Activated T-cell treated with anti-CD3 and anti-CD28 coated beads for 4 hours (primary cell): Measurements from ENCODE around the gene PIM2.

Source experiments
- DNase-seq: peaks from one replicate; pipeline ENCODE4 v3.0.0-alpha.2; 2020

The PIM2 gene

DNA sequence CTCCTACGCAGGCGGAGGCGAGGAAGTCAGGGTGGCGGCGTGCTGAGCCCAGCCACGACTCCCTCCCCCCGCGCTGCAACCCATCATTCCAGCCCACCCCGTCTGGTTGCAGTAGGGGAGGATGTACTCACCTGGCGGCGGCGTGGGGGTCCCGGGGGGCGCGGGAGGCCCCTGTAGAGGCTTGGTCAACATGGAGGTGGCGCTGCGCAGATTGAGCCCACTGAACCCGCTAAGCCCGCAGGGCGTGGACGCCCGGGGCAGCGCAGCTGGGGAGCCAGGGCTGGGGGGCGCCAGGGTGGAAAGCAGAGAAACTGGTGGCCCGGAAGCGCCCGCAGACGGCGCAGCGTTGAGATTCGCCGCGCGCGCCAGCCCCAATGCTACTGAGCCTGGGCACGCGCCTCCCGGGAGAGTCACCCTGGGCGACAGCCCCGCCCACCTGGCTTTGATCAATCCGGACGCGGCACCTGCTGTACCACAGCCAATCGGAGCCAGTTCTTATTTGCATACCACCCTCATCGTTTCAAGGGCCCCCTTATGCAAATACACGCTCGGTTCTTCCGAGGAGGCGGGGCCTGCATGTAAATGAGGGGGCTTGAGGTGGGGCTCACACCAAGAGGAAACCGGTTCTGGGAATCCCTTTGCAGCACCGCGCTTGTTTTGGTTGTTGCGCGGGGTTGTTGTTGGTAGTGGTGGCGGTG is at the start of gene PIM2:
TSS of gene PIM2 (minus strand) at position 382 of the 698 bp plus-strand sequence. CDS start at position 192, 190 bp downstream.
- DNase-seq: peak; percentile 81

DNA sequence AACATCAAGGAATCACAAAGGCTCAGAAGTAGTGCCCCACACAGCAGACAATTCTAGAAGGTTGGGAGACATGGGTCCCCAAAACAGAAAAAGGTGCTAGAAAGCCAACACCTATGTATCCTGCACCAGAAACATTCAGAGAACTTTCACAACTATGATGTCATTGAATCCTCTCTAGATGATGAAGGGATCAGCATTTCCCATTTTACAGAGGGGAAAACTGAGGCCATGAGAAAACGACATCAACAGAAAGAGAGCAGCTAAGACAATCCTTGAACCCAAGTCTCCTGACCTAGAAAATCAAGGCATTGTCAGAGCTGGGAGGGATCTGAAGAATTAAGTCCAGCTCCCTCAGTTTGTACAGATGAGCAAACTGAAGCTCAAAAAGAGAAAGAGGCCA is 49.6 kb upstream of the PIM2 start:
- no peak for DNase-seq

DNA sequence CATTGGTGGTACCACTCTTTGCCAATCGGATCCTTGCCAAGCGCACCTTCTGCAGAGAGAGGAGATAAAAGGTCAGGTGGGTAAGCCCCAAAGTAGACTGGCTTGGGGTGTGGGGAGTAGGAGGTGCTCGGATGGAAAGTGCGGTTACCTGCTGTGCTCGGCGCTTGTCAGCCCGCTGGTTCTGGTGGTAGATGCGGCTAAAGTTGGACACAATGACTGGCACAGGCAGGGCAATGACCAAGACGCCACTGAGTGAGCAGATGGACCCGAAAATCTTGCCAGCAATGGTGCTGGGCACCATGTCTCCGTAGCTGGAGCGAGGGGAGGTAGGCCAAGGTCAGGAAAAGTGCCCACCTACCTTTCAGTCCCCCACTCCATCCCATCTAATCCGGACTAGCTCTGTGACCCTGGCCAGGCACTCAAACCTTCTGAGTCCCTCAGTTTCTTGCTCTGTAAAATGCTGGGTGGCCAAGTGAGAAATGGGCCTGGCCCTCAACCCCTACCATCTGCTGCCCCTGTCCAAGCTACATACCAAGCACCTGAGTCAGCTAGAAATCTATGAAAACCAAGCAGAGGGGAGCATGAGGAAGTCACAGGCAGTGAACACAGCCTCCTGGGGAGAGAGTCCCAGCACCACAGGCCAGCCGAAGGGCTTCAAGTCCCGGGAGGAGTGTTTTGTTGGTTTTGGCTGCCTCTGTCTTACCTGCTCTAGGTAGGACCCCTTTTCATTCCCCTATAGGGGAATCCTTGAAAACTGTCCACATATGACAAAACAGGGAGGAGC is 48.2 kb upstream of the PIM2 start:
- DNase-seq: no peak

DNA sequence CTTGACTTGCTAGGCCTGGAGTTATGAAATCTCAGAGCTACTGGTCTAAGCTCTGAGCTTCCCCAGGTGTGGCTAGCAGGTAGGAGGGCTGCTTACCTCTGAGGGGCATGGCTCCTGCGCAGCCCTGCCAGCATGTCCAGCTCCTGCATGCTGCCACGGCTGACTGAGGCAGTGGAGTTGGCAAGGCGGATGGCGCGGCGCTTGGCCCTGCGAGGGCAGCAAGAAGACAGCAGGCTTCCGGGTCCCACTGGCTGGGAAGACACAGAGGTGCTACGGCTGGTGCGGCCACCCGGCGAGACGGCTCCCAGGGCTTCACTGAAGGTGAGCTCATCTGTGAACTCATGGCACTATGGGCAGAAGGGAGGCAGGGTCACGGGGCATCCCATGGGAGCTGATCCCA is 47.1 kb upstream of the PIM2 start:
- DNase-seq: no peak

DNA sequence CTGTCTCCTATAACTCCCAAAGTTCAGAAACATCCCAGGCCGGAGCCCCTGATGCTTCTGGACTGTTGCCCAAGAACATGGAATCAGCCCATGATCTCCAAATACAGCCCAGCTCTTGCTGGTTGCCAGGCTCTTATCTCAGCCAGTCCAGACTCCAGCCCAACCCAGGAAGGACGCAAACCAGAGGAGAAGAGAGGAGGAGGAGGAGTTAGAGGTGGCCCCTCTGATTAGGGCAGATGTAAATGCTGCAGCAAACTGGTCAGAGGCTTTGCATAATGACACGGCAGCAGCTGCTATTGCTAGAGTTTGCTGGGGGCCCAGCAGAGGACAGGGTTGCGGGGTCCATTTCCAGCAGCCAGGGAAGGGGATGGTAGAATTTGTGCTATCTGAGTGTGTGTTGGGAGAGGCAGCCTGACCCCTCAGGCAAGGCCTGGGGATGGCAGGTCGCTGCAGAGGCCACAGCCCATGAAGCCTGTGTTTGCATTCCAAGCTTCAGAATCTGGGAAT is 42.8 kb upstream of the PIM2 start:
- DNase-seq: no peak

DNA sequence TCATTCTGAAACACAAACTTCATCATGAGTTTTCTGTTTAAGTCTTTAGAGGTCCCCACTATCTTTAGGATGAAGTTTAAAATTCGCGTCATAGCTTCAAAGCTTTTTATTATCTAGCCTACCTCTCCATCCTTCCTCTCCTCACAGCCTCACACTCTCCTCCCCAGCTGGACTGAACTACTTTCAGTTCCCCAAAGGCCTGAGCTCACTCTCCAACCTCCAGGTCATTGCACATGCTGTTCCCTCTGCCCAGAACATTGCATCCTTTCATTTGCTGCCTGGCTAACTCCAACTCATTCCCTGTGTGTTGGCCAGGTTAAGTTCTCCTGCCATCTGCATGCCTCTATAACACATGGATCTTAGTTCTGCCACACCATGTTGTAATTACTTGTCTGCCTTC is 41.5 kb upstream of the PIM2 start:
- DNase-seq: no peak

DNA sequence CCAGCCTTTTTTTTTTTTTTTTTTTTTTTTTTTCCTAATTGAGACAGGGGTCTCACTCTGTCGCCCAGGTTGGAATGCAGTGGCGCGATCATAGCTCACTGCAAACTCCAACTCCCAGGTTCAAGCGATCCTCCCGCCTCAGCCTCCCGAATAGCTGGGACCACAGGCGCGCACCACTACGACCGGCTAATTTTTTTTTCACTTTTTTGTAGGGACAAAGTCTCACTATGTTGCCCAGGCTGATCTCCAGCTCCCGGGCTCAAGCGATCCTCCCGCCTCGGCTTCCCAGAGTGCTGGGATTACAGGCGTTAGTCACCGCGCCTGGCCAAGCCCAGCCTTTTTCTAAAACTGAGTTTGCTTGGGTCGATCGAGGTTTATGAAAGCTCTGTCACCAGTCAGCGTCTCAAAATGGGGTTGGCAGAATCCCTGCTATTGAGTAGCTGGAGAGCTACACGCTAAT is 39.8 kb upstream of the PIM2 start:
- no peak for DNase-seq

DNA sequence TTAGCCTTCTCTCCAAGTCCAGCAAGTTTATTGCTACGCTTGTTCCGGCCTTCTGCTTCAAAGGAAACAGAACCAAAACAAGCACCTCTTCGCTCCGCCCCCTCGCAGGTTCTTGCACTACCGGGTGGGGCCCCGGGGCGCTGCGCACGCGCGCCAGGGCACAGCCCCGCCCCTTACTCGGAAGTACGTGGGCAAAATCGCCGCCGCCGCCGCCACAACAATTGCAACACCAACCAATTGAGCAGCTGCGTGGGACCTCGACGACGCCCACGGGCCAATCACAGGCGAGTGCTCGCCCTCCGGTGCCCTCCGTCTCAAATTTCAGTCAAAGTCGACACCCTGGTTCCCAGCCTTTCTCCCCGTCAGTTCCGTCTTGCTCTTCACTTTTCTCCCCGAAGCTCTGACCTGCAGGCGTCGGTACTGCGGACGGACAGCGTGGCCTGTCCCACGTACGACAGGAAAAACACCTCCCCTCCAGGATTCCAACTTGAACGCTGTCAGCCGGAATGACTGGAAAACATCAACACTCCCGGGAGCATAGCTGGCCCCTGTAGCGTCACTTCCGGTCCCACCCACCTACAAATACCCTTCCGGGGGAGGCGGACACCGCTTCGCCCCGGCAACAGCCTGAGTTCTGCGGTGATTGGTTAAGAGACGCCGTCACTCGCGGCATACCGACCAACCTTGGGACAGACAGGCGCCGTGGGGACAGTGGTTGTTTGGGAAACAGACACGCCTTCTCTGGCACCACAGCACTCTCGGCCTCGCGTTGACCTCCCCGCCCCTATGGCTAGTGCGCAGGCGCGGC is 39.2 kb upstream of the PIM2 start:
- DNase-seq: peak; percentile 84

DNA sequence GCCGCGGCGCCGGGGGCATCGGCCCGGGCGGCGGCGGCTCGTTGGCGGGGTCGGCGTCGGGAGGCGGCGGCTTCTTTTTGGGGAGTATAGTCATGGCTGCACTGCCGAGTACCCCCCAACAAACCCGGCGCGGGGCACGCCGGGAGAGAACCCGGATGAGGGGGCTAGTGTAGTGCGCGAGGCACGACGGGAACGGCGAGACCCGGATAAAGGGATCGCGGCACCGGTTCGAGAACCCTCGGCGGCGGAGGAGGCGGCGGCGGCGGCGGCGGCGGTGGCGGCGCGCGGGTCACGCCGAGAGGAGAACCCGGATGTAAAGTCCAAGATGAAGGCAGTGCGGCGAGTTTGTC is 38.6 kb upstream of the PIM2 start, which contains the start of gene OTUD5:
TSS of gene OTUD5 (minus strand) at position 131 of the 350 bp plus-strand sequence. CDS start at position 94, 37 bp downstream.
- peak; percentile 46 for DNase-seq

DNA sequence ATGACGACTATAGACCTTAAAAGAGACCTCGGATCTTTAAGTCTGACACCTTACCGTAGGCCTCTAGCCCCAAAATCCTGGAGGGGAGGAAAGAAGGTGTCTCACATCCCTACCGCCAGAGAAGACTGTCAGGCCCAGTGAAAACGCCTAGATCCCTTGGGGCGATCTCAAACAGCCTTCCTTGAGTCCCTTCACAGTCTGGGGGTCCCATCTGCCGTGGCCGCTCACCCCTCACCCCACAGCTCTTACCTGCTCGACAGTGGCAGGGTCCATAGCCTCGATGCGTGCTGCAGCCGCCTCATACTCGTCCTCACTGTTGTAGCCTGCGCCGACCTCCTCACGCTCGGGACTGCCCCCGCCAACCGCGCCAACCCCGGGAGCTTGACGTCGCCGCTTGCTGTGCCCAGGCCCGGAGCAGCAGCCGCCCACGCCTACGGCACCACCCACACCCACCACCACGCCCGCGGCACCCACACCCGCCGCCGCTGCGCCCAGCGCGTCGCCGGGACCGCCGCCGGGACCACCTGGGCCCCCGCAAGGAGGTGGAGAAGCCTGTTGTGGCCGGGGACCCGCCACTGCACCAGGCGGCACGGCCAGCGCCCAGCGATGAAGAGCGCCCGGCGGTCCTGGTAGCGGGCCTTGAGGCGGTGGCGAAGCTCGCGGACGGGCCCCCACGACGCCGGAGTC is 38.0 kb upstream of the PIM2 start:
- DNase-seq: peak; percentile 42

DNA sequence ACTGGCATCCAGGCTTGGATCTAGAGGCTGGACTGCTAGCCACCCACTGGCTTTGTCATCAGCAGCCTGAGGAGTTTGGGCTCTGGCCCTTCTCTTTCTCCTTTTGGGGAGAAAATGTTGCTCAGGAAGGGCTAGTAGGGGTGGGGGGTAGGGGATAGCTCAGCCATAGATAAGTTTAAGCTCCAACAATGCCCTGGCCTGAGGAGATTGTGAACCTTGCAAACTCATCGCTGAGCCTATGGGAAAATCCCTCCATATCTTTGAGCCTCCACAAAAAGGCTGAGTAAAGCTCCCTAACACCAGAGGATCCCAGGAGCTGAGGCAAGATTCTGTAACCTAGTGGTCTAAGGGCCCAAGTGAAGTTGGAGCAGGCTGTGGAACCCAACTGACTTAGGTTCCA is 29.8 kb upstream of the PIM2 start:
- no peak for DNase-seq

DNA sequence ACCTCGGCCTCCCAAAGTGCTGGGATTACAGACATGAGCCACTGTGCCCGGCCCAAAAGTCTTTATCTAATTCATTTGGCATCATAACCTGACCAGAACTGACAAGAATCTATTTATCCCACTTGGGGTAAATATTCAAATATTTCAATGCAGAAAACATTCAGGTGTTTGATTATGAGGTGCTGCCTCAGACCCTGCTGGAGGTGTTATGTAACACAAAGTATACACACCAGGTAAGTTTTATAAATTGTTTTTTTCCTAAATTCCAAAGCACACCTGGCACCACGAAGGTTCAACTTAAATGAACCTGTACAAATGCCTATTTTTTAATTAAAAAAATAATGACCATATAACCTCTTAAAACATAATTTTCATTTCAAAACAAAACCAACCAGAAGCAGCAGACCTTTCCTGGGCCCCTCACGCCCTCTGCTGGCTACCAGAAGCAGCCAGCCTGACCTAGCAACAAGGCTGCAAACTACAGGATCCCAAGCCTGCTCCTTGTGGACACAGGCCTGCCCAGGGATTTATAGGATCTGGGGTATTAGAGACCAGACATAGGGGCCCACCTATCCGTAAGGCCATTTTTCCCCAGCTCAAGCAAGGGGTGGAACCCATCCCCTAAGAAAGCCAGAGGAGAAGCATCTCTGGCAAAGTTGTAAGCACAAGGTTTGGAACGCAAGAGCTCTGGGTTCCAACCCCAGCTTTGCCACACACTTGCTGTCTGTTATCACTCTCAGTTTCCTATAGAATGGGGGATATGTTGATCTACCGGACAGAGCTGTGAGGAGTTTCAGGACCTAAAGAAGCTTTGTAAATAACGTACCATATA is 26.9 kb upstream of the PIM2 start:
- no peak for DNase-seq

DNA sequence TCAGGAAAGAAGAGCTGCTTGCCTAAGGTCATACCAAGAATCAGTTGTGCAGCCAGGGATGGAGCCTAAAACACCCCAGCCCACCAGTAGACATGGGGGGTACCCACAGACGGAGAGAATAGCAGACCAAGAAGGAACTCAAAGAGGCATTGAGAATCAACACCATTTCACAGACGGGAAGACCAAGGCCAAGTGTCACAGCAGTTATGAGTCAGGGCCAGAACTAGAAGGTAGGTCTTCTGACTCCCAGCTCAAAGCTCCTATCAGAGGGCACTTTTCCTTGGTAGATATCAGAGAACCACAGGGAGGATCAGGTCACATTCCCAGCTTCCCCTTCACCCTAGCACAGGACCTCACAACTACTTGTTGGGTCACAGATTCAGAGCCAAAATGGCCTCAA is 24.1 kb upstream of the PIM2 start:
- no peak for DNase-seq

DNA sequence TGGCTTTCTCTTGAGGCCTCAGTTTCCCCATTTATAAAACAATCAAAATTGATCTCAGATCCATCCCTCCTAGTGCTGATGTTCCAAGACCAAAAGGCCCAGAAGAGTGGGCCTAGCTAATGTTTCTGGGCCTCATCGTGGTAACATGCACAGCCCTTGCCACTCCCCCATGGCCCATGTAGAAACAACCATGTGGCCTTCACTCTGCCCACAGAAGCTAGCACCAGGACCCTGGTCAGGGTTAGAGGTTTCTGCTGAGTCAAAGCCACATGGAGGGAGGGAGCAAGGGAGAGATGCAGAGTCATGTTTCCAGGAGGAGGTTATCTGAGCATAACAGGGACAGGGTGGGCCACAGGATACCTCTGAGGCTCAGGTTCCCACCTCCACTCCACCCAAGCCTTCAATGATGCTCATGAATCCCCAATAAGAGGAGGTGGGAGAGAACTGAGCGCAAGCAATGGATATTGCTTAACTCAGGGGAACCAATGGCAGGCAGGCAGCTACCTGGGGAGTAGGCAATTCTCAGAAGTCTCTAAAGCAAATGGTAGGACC is 21.7 kb upstream of the PIM2 start:
- no peak for DNase-seq

DNA sequence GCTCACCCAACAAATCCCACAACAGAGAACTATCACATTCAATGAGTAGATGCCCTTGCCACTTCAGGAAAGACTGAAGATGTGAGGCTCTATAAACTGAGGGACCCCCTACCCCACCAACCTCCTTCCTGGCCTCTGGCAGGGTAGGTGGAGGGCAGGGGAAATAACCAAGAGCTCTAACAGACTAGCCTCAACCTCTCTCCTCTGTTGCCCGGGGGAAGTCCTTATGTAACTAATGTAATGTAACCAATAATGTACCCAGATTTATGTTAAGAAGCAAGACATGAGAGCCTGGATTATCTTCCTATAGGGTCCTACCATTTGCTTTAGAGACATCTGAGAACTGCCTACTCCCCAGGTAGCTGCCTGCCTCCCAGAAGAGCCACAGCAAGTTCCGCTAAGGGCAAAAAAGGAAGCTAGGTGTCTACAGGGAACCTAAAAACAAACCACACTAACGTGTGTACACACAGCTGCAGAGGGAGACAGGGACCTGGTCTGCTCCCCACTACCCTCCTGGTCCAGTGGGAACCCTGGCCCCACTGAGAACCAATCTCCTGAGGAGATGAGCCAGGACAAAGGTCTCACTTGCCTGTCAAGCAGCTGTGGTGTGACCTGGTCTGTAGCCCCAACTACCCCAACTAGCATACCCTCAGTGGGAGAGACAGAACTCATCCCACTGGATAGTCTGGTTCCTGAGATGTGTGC is 20.9 kb upstream of the PIM2 start:
- no peak for DNase-seq

DNA sequence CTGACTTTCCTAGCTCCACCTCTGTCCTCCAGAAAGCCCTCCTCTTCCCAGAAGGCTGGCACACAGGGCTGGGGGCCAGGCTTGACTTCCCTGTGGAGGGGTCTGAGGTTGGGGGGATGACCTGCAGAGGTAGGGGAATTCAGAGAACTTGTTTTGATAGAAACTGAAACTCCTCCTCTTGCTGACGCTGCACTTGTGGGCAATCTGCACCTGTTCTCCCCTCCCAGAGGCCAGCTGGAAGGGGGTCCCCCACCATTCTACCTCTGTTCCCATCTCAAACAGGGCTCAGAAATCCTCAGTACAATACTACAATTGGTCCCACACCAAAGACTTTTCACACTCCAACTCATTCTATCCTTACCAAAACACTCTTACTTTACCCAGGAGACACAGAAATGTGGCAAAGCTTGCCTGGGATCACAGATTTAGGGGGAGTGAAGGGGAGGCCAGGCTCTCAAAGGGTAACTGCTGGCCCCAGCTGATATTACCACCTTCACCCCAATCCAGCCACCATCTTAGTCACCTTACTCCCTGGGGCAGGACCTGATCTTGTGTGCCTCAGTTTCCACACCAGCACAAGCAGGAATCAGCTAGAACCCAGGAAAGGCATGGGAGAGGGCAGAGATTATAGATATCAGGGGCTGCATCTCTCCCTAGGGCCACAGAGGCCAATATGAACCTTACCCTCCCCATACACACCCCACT is 20.0 kb upstream of the PIM2 start:
- DNase-seq: no peak

DNA sequence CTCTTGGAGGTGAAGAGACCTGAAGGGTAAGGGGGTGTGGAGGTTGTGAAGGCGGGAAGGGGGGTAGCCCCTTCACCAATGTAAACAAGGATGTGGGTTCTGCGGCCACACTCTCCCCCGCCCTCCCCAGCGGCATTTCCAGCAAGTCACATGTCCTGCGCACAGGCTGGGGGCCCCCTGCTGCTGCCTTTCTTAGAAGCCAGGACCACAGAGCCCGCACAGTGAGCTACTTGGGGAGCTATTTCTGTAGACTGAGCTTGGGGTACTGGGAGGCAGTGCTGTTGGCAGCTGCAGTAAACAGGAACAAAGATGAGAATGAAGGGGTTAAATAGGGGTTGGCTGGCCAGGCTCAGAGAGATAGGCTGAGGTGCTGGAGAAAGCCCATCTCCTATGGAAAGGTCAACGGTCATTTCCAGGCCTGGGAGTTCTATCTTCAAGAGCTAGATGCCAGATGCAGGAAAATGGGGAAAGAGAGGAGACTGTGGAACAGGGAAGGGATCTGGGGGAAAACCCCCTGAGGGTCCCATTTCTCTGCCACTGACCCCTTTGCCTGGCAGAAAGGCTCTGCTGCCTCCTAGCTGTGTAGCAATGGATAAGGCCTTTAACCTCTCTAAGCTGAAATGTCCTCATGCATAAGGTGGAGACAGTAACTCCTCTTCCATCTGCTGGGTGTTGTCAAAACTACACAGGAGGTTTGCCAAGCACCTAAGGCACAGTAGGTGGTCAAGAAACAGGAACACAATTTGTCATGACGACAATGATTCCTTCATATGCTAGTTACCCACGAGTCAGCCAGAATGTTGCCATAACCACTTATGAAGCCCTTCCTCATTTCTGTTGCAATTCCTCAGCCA is 18.5 kb upstream of the PIM2 start:
- peak; percentile 77 for DNase-seq

DNA sequence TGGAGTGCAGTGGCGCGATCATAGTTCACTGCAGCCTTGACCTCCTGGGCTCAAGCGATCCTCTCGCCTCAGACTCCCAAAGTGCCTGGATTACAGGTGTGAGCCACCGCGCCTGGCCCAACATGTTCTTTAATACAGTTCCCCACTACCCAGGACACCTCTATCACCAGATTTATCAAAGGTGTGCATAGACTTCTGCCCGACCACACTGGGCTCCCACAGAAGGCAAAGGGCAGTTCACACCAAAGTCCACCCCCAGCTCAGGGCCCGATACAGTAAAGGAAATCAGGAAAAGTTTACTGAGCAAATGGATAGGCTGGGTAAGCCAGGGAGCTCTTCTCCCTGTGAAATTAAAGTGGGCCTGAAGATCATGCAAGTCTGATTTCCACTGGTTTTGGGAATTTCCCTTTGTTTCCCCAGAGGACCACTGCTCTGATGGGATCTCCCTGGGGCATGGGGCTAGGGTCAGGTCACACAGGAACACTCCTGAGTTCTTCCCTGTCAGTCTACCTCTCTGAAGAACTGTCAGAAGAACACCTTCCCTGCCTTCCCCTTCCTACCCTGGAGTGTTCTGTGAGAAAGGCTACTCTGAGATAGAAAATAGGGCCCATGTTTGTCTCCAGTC is 17.7 kb upstream of the PIM2 start:
- no peak for DNase-seq

DNA sequence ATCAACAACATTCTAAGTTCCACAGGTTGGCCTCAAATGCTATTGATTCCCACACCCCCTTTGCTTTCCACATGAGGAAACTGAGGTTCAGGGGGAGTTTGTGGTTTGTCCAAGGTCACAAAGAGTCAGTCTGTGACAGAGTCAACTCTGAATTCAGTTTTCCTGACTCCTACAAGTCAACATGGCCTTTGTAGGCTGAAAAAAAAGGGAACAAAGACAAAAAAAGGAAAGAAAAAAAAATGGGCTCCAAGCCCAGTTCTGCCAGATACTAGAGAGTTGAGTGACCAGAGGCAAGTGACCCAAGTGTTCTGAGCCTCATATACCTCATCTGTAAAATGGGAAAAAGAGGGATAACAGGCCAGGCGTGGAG is 16.5 kb upstream of the PIM2 start:
- DNase-seq: no peak
